B cell (primary cell): ENCODE measurements around the gene EHD4. TPM values are rescaled to one million over a fixed set of nuclear protein-coding genes. Genes with fewer than 3 reads are reported as not detected.

ENCODE experiments used
- ATAC-seq: fragments of 200-7000 bp; cut with Tn5 transposase; one replicate; pipeline ENCODE4 v1.10.0; 2021; ENCODE audit warnings: low read depth, mild to moderate bottlenecking, moderate number of reproducible peaks, moderate library complexity
- CTCF ChIA-PET: fragments of 350-600 bp; sonication (Branson Sonifier 250); formaldehyde crosslinking; loops from one replicate; lab custom pipeline; 2021; ENCODE audit warnings: antibody characterized with exemption, inconsistent platforms; lab: Charles Lee
- POLR2A ChIA-PET: fragments of 350-600 bp; sonication (Branson Sonifier 250); formaldehyde crosslinking; loops from one replicate; lab custom pipeline; 2021; ENCODE audit warnings: antibody characterized with exemption; lab: Charles Lee
- DNase-seq: peaks from one replicate; pipeline ENCODE4 v3.0.0; 2013
- H2AFZ ChIP-seq: 2 replicates; pipeline ENCODE4 v1.6.1; 2012; ENCODE audit warnings: mild to moderate bottlenecking, low read depth, low read length; ENCODE audit not compliant: insufficient read depth, poor library complexity, severe bottlenecking
- H3K27ac ChIP-seq, 2 donors: 1 replicate in 1 of 2; 2 replicates in 1 of 2; pipeline ENCODE4 v1.5.1; 2012 to 2013; ENCODE audit warnings: low read length in 2 of 2, mild to moderate bottlenecking in 2 of 2, moderate library complexity in 1 of 2
- H3K27me3 ChIP-seq, 4 experiments: fragments of 200-600 bp in 1 of 4; sonication (generic) in 1 of 4; replicated peaks in 1 of 4; 1 replicate in 2 of 4; 2 replicates in 2 of 4; pipeline versions ENCODE4 v1.6.1 to v1.7.0; 2013 to 2016; ENCODE audit warnings: low read length in 3 of 4, mild to moderate bottlenecking in 2 of 4, mixed read lengths in 1 of 4, moderate library complexity in 1 of 4; ENCODE audit not compliant: insufficient read depth in 4 of 4, control insufficient read depth in 3 of 4; ENCODE audit errors: control extremely low read depth in 1 of 4
- H3K36me3 ChIP-seq, 2 experiments: replicated peaks in 1 of 2; 1 replicate in 1 of 2; 2 replicates in 1 of 2; pipeline versions ENCODE4 v1.6.1 to v1.7.1; 2013; ENCODE audit warnings: low read length in 1 of 2; ENCODE audit not compliant: insufficient read depth in 2 of 2, control insufficient read depth in 1 of 2; ENCODE audit errors: control extremely low read depth in 1 of 2, extremely low read depth in 1 of 2
- H3K4me1 ChIP-seq, 2 donors: fragments of 200-600 bp in 1 of 2; sonication (generic) in 1 of 2; 1 replicate in 1 of 2; 2 replicates in 1 of 2; pipeline versions ENCODE4 v1.5.1 to v1.6.1; 2013 to 2017; ENCODE audit warnings: low read length in 2 of 2; ENCODE audit not compliant: control insufficient read depth in 2 of 2, insufficient read depth in 2 of 2
- H3K4me2 ChIP-seq: replicated peaks from 2 replicates; pipeline ENCODE3; 2012; ENCODE audit warnings: mild to moderate bottlenecking, low read depth, low read length; ENCODE audit not compliant: poor library complexity, severe bottlenecking
- H3K4me3 ChIP-seq, 5 experiments: fragments of 200-600 bp in 1 of 5; sonication (generic) in 1 of 5; 1 replicate in 3 of 5; 2 replicates in 2 of 5; pipeline versions ENCODE4 v1.5.1 to v1.7.0; 2011 to 2016; ENCODE audit warnings: low read length in 4 of 5, mild to moderate bottlenecking in 4 of 5, low read depth in 2 of 5, control low read depth in 1 of 5, moderate library complexity in 1 of 5; ENCODE audit not compliant: insufficient read depth in 1 of 5; ENCODE audit errors: control extremely low read depth in 1 of 5, extremely low read depth in 1 of 5
- H3K79me2 ChIP-seq: fragments of 200-600 bp; sonication (generic); one replicate; pipeline ENCODE4 v1.6.0; 2016; ENCODE audit warnings: low read length; ENCODE audit not compliant: control insufficient read depth, insufficient read depth
- H3K9ac ChIP-seq: fragments of 200-600 bp; sonication (generic); 2 replicates; pipeline ENCODE4 v1.6.1; 2017; ENCODE audit warnings: mild to moderate bottlenecking, low read length, moderate library complexity
- H3K9me3 ChIP-seq, 3 donors: one replicate each; pipeline versions ENCODE4 v1.6.1 to v1.7.1; 2013; ENCODE audit warnings: low read length in 2 of 3; ENCODE audit not compliant: control insufficient read depth in 2 of 3, insufficient read depth in 1 of 3; ENCODE audit errors: control extremely low read depth in 1 of 3
- H4K20me1 ChIP-seq: 2 replicates; pipeline ENCODE4 v1.6.0; 2012; ENCODE audit warnings: mild to moderate bottlenecking, low read length; ENCODE audit not compliant: insufficient read depth, control insufficient read depth, poor library complexity, severe bottlenecking
- H3K27ac Mint-ChIP-seq: one replicate; pipeline ENCODE4 v1.8.0; 2021; ENCODE audit warnings: mixed read lengths
- H3K27me3 Mint-ChIP-seq: one replicate; pipeline ENCODE4 v1.8.0; 2021; ENCODE audit warnings: mixed read lengths
- H3K4me1 Mint-ChIP-seq: one replicate; pipeline ENCODE4 v1.8.0; 2021; ENCODE audit warnings: mixed read lengths
- H3K4me3 Mint-ChIP-seq: one replicate; pipeline ENCODE4 v1.8.0; 2021; ENCODE audit warnings: mixed read lengths
- H3K9me3 Mint-ChIP-seq: one replicate; pipeline ENCODE4 v1.8.0; 2022; ENCODE audit warnings: mixed read lengths; ENCODE audit not compliant: insufficient read depth
- CTCF ChIP-seq: fragments of 200-600 bp; IDR thresholded peaks from one replicate; pipeline ENCODE4 v1.8.0; 2022; ENCODE audit warnings: antibody characterized with exemption, mild to moderate bottlenecking
- EZH2 ChIP-seq: IDR thresholded peaks from 2 replicates; pipeline ENCODE4 v1.6.1; 2012; ENCODE audit warnings: borderline replicate concordance, low read depth, mild to moderate bottlenecking, moderate library complexity, low read length; ENCODE audit not compliant: insufficient read depth, poor library complexity, severe bottlenecking
- WGBS: methylation state at CpG from one replicate; pipeline ENCODE4 v1.1.5; 2013; ENCODE audit warnings: missing lambda C conversion rate; ENCODE audit not compliant: insufficient coverage; 5-methylcytosine and 5-hydroxymethylcytosine counted together
- intact Hi-C: fragments of 100-400 bp; cut with micrococcal nuclease; formaldehyde crosslinking; loops from one replicate; pipeline ENCODE4 v1.10.0; 2022
- polyA plus RNA-seq: library from polyadenylated mRNA; depleted of rRNA; stranded (reverse); fragments of >200 nt; gene quantifications from 2 replicates; pipeline ENCODE4 v1.2.3, GENCODE V29; 2012
- total RNA-seq, 2 donors: library from RNA; stranded (reverse); fragments of 120-200 nt in 1 of 2; gene quantifications; 1 replicate in 1 of 2; 2 replicates in 1 of 2; pipeline versions ENCODE4 v1.2.3 to v1.2.4, GENCODE V29; 2013 to 2022

Gene EHD4
- total and polyA plus RNA-seq, 2 donors (not counting 1 experiment from before 2014, with no cell fraction given): 3.1 to 12.7 TPM

GRCh38 chr15:41982133-41982930 is 10.0 kb upstream of the EHD4 start:
- ATAC-seq: no peak
- H3K36me3 ChIP-seq: no peaks in the 10 kb centered on the region
- H3K4me1 ChIP-seq: no peaks in the 10 kb centered on the region
- no peak overlapping the region for H3K27ac Mint-ChIP-seq
- intact Hi-C loops: no loop called here
- no peaks in the 10 kb centered on the region for H3K4me1 Mint-ChIP-seq
- H3K79me2 ChIP-seq: no peaks in the 10 kb centered on the region
- ChIA-PET POLR2A (no interaction called here), CTCF (interaction anchor here (2.1 to 8.8 kb wide), 3 partner anchors 10 to 209 kb away, joined by 6 to 113 read pairs (median 6); partner anchors contain the start of gene EHD4)
- H2AFZ ChIP-seq: no peak overlapping the region
- H3K4me3 ChIP-seq: no peak overlapping the region
- H3K27ac ChIP-seq: no peak overlapping the region
- H3K9me3 ChIP-seq: no peaks in the 10 kb centered on the region
- peaks cover 0 to 8% (median 0%) of the 10 kb centered on the region in 4 experiments for H3K27me3 ChIP-seq
- no peaks in the 10 kb centered on the region for H4K20me1 ChIP-seq
- H3K9ac ChIP-seq: no peak overlapping the region
- peaks cover 18% of the 10 kb centered on the region for H3K27me3 Mint-ChIP-seq
- no peak overlapping the region for H3K4me2 ChIP-seq
- no peak for DNase-seq
- TF ChIP-seq CTCF: no peak
- no peak for TF ChIP-seq EZH2
- H3K9me3 Mint-ChIP-seq: no peaks in the 10 kb centered on the region
- 96% methylated on average over 8 of the region's 10 CpGs for WGBS
- H3K4me3 Mint-ChIP-seq: no peak overlapping the region
